Measurements from ENCODE around the gene VTI1B. TPM values are rescaled to one million over a fixed set of nuclear protein-coding genes. Genes with fewer than 3 reads are reported as not detected.

VTI1B gene
- total and polyA plus RNA-seq, 2 of the 4 experiments (the other 2 are of a cell fraction) = 61.8 to 90.2 TPM

- H2AK5ac ChIP-seq (ENCODE audit: low read depth, low read length) = no peak overlapping the region
- H4K8ac ChIP-seq (ENCODE audit: low read depth in 2 of 2, low read length in 2 of 2) = no peak overlapping the region
- no peak overlapping the region for H4K5ac ChIP-seq (ENCODE audit: low read depth, low read length)
- H3K9ac ChIP-seq (ENCODE audit: low read depth, low read length) = no peak overlapping the region
- POLR2A ChIA-PET (ENCODE audit: unreplicated experiment) = no interaction called here
- H3K9me1 ChIP-seq (ENCODE audit: insufficient read depth, low read length) = peaks cover 3% of the 10 kb centered on the region; the same call in 1 of the 2 replicates
- no peaks in the 10 kb centered on the region for H3K36me3 ChIP-seq (ENCODE audit: control insufficient read depth, insufficient read depth, low read length)
- no peak overlapping the region for H3K56ac ChIP-seq (ENCODE audit: extremely low read depth, insufficient read depth, low read length)
- in situ Hi-C loops (cut with MboI; ENCODE audit: low sequenced_read_pairs) = no loop called here
- CTCF ChIA-PET = no interaction called here
- no peak overlapping the region for H3K4ac ChIP-seq (ENCODE audit: low read depth, low read length)
- no peak overlapping the region for H4K91ac ChIP-seq (ENCODE audit: insufficient read depth, low read depth, low read length)
- no peak overlapping the region for H2BK20ac ChIP-seq (ENCODE audit: low read depth, low read length)
- H3K27me3 ChIP-seq (ENCODE audit: control insufficient read depth, insufficient read depth, low read length) = no peaks in the 10 kb centered on the region
- no TSS peak for BruUV-seq (replicated peaks)
- H3K14ac ChIP-seq (replicated peaks; ENCODE audit: low read depth, low read length) = no peak overlapping the region
- H3K4me3 ChIP-seq (ENCODE audit: insufficient read depth, low read depth, low read length) = no peak overlapping the region
- DNase-seq (no peak), ATAC-seq (ENCODE audit: low read depth) (no peak)
- no peak overlapping the region for H3K4me2 ChIP-seq (ENCODE audit: low read depth, low read length)
- H2AFZ ChIP-seq (replicated peaks; ENCODE audit: low read length, poor library complexity) = no peak overlapping the region
- no peak overlapping the region for H2BK15ac ChIP-seq (ENCODE audit: low read depth, low read length)
- H3K4me1 ChIP-seq (ENCODE audit: control insufficient read depth, insufficient read depth, low read length) = no peaks in the 10 kb centered on the region
- H2BK5ac ChIP-seq (ENCODE audit: low read depth, low read length, poor library complexity, severe bottlenecking) = no peak overlapping the region
- WGBS, 2 experiments (ENCODE audit: extremely low coverage in 2 of 2, insufficient read length in 1 of 2) = no CpG with 5 or more reads among the region's 3 CpGs
- H2AK9ac ChIP-seq (replicated peaks; ENCODE audit: low read depth, low read length, poor library complexity) = no peak overlapping the region
- H3K18ac ChIP-seq (ENCODE audit: low read depth, low read length) = no peak overlapping the region
- no peaks in the 10 kb centered on the region for H4K20me1 ChIP-seq (ENCODE audit: insufficient read depth, low read length)
- H3K79me1 ChIP-seq (ENCODE audit: low read depth in 1 of 2, low read length in 2 of 2) = no peaks in the 10 kb centered on the region
- H3K27ac ChIP-seq (ENCODE audit: insufficient read depth, low read length) = no peak overlapping the region
- H3K9me3 ChIP-seq (ENCODE audit: control insufficient read depth, insufficient read depth, low read length) = no peaks in the 10 kb centered on the region
- dilution Hi-C loops (cut with HindIII; ENCODE audit: low sequenced_read_pairs, unreplicated experiment) = no loop called here
- H2BK120ac ChIP-seq (ENCODE audit: low read depth, low read length) = no peak overlapping the region
- intact Hi-C loops (cut with micrococcal nuclease) = no loop called here
- no peak overlapping the region for H3K23ac ChIP-seq (ENCODE audit: low read depth, low read length)
- TF ChIP-seq ELK1 (IDR thresholded peaks at IDR 0.05; ENCODE audit: borderline replicate concordance, low read depth, low read length) (no peak), MXI1 (IDR thresholded peaks at IDR 0.05; ENCODE audit: borderline replicate concordance, low read depth, low read length) (no peak), CEBPB (IDR thresholded peaks at IDR 0.05; ENCODE audit: low read depth, low read length) (no peak), NFE2L2 (IDR thresholded peaks at IDR 0.05; ENCODE audit: low read depth, low read length) (no peak), CTCF (conservative IDR thresholded peaks at IDR 0.05; ENCODE audit: low read depth, low read length) (no peak), FOS (IDR thresholded peaks at IDR 0.05; ENCODE audit: low read depth, low read length) (no peak), POLR2A (IDR thresholded peaks at IDR 0.05; ENCODE audit: low read depth, low read length) (no peak), MAZ (IDR thresholded peaks at IDR 0.05; ENCODE audit: borderline replicate concordance, low read depth, low read length) (no peak), CHD1 (IDR thresholded peaks at IDR 0.05; ENCODE audit: low read depth, low read length) (no peak), RAD21 (IDR thresholded peaks at IDR 0.05; ENCODE audit: low read length) (no peak), BHLHE40 (IDR thresholded peaks at IDR 0.05; ENCODE audit: low read depth, low read length) (no peak), SMC3 (IDR thresholded peaks at IDR 0.05; ENCODE audit: low read depth, low read length) (no peak), RCOR1 (IDR thresholded peaks at IDR 0.05; ENCODE audit: insufficient replicate concordance, low read length) (no peak), RFX5 (IDR thresholded peaks at IDR 0.05; ENCODE audit: low read depth, low read length) (no peak), USF2 (IDR thresholded peaks at IDR 0.05; ENCODE audit: low read depth, low read length) (no peak), MAFK (IDR thresholded peaks at IDR 0.05; ENCODE audit: low read depth, low read length) (no peak)
These were observed 35.8 kb downstream of the VTI1B start for GRCh38 chr14:67638642-67639041.

Data from IMR-90 (cell line).